SK-MEL-5 (cell line): ENCODE data around the gene IRX2. TPM values are rescaled to one million over a fixed set of nuclear protein-coding genes. Genes with fewer than 3 reads are reported as not detected.

Source experiments
- DNase-seq: peaks from one replicate; pipeline ENCODE4 v3.0.0-alpha.2; 2016; ENCODE audit warnings: low read depth, low spot score
- in situ Hi-C: cut with HindIII; loops from 2 replicates; pipeline ENCODE4 v1.10.0; 2016; ENCODE audit warnings: low sequenced_read_pairs, high pct_unique_total_duplicates, low pct_unique_long_range_greater_than_20kb
- total RNA-seq: library from RNA; depleted of rRNA; stranded (reverse); fragments of >200 nt; shearing (Covaris generic); gene quantifications from 2 replicates; pipeline ENCODE4 v1.2.3, GENCODE V29; 2014

Gene IRX2
- total RNA-seq, 1 experiment from 2014 or later = 5.8 TPM

DNA sequence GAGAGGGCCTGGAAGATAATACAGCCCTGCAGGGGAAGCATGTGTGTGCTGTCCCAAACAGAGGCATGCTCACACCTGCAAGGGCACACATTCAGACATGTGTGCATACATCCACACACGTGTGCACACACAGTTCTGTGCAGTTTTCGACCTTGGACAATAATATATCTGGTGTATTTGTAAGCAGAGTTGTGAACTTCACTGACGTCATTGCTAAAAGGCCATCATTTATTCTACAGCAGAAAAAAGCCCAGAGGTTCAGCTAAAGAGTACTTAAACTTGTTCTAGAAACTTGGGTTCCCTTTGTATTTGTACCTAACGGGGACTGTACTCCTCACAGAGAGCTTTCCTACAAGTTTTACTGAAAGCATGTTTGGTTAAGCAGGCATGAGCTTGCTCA, 19.5 kb downstream of the IRX2 start:
- DNase-seq = no peak
- in situ Hi-C loops = no loop called here

DNA sequence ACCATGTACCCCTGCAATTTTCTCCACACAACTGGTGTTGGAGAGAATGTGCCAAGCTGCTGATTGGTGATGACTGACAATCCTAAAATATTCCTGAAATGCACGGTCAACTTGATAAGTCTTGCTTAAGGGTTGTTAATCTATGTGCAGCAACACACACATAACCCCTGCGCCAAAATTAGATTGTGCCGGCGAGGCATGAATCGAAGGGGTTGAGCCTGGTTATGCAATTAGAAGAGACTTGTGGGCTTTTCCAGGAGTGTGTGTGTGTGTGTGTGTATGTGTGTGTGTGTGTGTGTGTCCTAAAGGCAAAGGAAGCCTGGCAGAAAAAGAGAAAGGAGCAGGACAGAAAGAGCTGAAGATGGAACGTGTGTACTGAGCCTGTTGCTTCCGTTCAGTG, 22.3 kb downstream of the IRX2 start:
- DNase-seq = no peak
- in situ Hi-C loops = no loop called here

DNA sequence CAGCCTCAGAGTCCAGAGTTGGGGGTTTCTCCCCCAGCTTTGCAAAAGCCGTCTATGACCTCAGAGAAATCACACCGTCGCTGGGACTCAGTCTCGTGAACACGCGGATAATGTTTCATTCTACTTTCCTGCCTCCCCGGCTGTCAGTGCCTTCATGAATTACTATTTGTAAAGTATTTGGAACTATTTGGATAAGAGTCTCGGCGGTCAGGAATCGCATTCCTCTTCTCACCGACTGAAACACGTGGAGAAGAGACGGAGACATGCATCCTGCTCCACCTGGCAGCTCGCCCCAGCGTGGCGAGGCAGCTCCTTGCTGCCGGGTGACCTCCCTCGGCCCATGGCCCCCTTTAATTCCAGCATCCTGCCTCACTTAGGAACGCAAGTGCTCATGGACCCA, 23.9 kb downstream of the IRX2 start:
- in situ Hi-C loops = no loop called here
- DNase-seq = no peak

DNA sequence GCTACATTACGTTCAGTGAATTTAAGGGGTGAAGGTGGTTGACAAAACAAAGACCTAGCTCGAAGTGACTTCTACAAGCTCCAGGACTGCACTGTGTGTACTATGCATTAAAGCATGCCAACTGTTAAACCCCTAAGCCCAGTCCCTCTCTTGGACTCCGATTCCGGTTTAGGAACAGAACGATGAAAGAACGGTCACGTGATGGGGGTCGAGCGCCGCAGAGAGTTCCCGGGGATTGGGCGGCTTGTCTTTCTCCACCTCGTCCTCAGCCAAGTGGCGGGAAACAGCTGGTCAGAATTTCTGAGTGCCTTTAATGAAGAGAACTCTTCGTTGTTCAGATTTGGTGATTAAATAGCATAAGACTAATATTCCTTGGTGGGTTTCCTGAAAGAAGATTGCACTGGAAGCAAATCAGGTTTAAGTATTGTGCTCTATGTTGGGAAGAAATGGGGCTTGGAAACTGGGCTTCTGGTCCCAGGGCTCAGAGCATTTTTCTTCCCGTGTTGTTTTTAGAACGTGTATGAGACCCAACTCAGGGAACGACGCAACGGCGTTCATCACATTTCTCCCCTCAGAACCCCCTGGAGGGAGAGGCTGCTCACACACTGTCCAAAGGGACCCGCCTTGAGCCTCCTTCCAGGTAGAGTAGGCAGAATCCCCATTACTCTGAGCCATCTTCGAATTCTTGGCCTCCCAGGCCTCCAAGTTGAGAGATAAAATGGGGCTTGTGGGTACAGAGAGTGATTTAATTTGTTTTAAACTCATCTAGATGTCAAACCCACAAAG, 25.3 kb downstream of the IRX2 start:
- no peak for DNase-seq
- in situ Hi-C loops = no loop called here

DNA sequence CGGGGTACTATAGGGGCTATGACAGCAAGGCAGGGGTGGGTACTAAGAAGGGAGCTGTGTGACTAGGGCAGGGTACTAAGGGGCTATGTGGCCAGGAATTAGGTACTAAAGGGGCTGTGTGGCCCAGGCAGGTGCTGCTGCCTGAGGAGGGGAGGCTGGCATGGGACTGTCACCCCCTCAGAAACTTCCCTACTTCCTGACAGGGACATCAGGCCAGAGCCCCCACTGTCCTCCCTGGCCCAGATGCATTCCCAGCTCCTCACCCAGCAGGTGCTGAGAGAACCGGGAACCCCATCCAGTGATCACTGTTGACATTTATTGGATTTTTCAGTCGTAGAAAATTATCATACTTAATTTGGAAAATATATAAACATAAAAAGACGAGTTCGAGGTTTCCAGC, 26.6 kb downstream of the IRX2 start:
- no peak for DNase-seq
- in situ Hi-C loops = no loop called here

DNA sequence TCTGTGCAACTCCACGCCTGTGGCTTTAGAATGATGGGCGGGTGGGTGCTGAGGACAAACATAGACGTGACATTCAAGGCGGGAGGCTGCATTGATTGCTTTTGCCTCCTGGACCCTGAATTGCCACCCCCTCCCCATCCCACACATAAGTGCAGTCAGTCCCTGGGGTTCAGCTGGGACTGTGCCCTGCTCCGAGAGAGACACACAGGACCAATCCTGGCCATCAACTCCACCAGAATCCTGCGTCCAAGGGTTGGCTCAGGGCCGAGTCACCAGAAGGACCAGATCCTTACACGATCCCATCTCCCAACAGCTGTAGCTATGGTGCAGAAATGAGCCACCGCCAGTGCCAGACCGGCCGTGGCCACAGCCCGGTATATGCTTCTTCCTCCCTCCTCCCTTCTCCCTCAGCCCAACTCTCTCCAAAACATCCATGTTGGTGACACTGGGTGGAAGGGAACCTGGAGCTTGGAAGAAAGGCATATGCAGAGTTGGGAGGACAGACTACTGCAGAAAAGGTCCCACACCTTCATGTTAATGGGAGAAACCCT, 27.4 kb downstream of the IRX2 start:
- DNase-seq = no peak
- in situ Hi-C loops = no loop called here

DNA sequence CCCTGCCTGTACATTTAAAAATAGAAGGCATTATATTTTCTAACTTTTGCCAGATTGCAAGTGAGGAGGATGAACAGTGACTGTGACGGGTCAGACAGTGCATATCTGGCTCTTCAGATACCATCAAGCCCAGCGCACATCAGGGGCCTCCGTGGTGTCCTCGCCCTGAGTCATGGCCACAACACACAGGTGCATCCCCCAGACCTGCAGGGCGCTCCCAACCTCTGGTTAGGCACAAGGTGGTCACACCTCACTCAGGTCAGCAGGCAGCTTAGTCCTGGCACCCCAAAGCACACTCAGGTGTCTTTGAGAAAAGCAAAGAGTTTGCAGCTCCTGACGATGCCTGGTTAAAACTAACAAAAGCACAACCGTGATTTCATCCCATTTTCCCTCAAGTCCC, 28.6 kb downstream of the IRX2 start:
- DNase-seq = no peak
- in situ Hi-C loops = no loop called here

DNA sequence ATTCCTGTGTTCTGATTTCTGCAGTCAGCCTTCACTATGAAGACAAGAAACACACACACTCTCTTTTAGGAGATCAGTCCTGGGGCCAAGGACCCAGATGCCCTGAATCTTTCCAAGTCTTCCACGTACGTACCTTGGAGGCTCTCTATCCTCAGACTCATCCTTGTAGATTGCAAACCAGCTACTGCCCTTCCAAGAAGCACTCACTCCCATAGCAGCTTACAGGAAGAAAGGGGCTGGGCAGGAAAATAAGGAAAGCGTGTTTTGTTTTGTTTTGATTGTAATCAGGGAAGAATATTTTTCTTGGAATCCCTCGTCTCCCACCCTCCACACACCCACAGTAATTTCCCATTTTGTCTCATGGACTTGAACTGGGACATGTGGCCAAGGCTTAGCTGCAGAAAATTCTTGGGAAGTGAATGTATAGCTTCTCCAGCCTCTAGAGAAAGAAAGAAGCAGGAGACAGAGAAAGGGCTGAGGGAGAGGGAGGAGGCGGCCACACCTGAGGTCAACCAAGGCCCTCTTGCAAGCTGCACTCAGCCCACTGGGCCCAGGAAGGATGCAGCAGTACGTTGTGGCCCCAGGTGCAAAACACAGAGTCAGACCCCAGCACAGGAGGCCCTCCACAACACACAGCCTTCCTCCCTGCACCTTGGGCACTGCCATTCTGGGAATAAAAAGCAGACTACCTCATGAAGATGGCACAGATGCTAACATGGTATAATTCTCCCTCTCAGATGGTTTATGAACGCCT, 29.9 kb downstream of the IRX2 start:
- DNase-seq = no peak
- in situ Hi-C loops = no loop called here

DNA sequence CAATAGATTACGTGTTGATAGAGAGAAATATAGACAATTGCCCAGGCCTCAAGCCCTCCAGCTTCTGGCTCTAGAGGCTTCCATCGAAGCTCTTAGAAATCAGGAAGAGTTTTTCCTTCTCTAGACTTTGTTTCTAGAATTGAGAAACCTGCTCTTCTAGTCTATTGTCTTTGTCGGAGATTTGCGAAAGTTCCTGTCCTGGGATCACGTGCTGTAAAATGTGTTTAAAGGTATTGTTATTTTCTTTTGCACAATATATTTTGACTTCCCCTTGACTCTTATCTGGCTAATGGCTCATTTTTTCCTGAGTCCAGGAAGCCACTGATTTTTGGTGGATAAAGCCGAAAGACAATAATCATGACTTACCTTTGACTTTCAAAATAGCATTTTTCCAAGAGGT, 32.1 kb downstream of the IRX2 start:
- in situ Hi-C loops = no loop called here

DNA sequence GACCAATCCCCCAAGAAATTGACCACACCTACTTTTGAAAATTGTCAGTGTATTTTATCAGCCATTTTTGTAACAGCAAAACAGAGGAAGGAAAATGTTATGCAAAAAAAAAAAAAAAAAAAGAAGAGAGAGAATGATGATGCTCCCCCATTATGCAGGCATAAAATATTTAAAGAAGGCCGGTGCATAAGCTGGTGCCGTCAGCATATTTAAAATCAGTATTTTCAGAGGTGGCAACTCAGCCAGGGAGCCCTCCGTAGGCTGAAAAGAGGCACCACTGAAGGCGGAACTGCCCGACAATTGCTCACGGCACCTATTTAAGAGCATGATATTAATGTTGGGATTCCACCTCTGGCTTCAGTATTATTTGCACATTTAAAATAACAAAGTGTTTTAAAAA, 33.4 kb downstream of the IRX2 start:
- in situ Hi-C loops = no loop called here
- DNase-seq = no peak

More for the DNA sequence above, 32.1 kb downstream of the IRX2 start:
- no peak for DNase-seq

DNA sequence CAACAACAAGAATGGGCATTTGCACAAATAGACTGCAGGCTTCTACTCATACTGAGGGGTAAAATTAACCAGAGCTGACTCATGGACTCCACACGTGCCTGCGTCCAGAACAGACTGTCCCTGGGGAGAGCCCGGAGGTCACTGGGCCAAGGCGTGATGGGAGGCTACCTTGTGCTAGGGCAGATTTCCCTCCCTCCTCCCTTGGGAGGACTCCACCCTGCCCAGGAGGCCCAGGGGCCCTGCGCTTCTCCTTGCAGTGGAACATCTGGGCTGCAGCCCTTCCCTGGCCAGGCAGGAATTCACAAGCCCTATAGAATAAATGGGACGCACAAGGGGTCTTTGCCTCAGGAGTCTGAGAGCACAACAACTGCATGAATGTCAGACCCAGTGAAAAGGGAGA, 35.6 kb downstream of the IRX2 start:
- DNase-seq = no peak
- in situ Hi-C loops = no loop called here

DNA sequence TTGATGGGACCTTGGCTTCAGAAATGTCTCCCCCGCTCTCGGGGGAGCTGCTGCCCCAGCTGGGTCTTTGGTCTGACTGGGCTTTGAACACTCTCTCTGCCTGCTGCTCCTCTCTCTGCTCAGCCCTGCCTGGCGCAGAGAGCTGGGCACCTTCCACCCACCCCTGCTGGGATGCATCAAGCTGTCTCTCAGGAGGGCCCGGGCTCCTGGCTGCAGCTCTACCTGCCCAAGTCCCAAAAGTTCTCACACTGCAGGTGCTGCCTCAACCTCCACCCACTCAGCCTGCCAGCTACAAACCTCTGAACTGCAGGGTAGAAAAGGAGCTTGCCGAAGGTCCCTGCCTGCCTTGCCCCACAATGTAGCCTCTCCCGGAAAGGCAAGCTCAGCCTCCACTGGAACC, 36.7 kb downstream of the IRX2 start:
- in situ Hi-C loops = no loop called here
- no peak for DNase-seq

DNA sequence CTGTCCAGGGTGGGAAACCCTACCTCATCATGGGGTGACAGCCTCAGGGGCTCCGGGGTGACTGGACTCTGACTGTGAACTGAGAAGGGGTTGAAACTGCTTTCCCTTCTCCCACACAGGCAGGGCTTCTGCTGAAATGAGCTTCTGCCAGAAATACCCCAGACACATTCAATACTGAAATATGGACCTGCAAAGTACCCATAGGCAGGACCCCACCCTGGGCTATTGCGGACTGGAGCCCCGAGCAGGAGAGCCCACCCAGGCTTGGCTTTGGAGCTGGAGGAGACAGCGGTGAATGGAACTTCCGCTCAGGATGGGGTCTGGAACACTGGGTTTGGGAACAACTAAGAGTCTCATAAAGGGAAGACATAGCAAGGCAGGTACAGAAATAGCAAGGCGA, 37.5 kb downstream of the IRX2 start:
- in situ Hi-C loops = no loop called here
- no peak for DNase-seq

DNA sequence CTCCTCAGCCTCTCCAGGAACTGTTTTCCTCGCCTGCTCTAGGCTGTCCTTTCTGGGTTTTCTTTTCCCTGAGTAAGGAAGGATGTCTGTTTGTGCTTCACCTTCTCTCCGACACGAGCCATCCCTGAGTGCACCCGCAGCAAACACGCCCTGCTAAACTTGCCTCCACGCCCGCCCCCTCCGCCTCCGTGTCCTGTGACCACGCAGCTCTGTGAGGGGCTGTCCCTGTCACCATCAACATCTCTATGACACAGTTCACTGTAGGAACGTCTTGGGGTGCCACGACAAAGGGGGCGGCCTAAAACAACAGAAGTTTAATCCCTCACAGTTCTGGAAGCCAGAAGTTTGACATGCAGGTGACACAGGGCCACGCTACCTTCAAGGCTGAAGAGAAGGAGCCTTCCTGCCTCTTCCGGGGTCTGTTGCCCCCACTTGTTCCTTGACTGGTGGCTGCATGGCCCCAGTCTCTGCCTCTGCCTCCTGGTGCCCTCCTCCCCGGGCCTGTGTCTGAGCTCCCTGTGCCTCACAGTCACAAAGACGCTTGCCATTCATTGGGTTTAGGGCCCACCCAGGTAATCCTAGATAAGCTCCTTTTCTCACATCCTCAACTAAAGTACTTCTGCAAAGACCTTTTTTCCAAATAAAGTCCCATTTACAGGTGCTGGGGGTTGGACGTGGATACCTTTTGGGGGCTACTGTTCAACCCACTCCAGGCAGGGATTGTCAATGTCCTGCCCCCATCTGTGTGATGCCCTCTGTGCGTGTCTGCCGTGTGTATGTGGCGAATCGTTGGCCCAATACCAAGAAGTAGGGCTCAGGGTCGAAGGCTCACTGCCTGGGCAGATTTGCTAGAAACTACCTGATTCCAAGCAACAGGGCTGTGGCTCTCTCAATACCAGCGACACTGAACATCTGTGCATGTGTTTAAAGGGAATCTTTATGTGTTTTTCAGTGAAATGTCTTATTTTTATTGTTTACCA, 39.7 kb downstream of the IRX2 start:
- in situ Hi-C loops = no loop called here
- DNase-seq = no peak

DNA sequence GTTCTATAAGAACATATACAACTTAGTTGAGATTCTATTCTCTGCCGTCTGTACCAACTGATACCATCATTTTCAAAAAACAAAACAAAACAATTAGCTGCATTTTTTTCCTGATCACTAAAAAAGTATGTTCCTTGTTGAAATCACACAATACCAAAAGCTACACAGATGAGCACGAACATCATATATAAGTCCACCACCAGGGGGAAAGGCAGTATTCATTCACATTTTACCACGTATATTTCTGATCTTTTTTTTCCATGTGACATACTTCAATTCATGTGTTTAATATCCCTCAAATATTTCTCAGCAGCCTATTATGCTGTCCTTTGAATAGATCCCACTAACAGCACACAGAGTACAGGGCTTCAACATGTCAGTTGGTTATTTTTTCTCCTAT, 40.6 kb downstream of the IRX2 start:
- DNase-seq = peak; percentile 54
- in situ Hi-C loops = no loop called here

DNA sequence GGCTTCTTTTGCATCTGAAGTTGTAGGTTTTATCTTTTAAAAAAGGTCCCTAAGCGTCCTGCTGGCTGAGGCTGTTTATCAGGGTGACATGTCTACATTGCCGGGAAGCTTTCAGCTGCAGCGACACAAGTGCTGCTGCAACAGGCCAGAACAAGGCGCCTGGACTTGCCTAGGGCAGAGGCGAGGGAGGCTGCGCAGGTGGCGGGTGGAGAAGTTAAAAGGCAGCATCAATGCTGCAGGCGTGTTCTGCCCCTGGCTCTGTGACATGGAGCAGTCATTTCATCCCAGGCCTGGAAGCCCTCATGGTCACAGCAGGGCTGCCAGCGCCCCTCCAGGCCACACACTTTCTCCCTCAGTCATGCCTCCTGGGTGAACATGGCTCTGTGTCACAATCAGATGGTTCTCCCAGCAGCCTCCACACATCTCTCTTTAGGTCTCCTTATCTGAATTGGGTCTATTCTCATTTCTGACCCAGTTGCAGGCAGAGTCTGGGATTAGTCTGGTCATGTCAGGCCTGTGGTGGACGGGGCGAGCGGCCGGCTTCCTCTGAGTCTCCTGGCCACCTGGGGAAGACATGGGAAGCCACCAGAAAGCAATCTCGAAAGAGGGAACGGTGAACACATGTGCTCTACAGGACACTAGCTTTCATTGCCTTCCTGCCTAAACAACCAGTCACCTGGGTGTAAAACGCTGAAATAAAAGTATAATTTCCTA, 41.3 kb downstream of the IRX2 start:
- in situ Hi-C loops = no loop called here
- no peak for DNase-seq

DNA sequence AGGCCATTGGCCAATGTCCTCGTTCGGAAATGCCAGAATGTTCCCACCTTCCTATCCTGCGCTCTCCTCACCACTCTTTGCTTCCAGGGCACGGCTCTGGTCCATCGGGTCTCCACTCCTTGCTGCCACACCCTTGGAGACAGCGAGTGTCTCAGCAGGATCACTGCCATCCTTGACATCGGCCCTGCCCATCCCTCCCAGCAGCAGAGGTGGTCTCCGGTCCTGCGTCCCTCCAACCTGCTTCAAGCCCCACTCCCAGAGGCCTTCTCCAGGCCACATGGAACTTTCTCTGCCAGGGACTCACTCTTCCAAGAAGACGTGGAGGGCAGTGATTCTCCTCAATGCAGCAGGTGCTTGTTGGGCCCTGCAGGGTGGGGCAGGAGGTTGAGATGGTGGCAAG, 42.7 kb downstream of the IRX2 start:
- DNase-seq = no peak
- in situ Hi-C loops = no loop called here
